GM21360 (cell line): ENCODE measurements around the gene LRRC74A.

Experiments used
- ATAC-seq: cut with Tn5 transposase; IDR thresholded peaks from one replicate; pipeline ENCODE4 v1.9.1; 2021; ENCODE audit warnings: mild to moderate bottlenecking, moderate library complexity; ENCODE audit not compliant: unreplicated experiment

The LRRC74A gene

GRCh38 chr14:76808990-76809389, 17.2 kb upstream of the LRRC74A start:
- ATAC-seq = no peak

- no peak for ATAC-seq
Observed at GRCh38 chr14:76810525-76810924, 15.7 kb upstream of the LRRC74A start.

- no peak for ATAC-seq
Observed at GRCh38 chr14:76810953-76811400, 15.2 kb upstream of the LRRC74A start.

- ATAC-seq = no peak
Observed at GRCh38 chr14:76811561-76811960, 14.6 kb upstream of the LRRC74A start.

GRCh38 chr14:76812093-76812421, 14.2 kb upstream of the LRRC74A start:
- no peak for ATAC-seq

- ATAC-seq = peak; percentile 75
Observed at GRCh38 chr14:76812422-76813383, 13.5 kb upstream of the LRRC74A start, which contains the start of gene ANGEL1. TSS of gene ANGEL1 (minus strand) at chr14:76812882. CDS start at chr14:76812827, 55 bp downstream.

GRCh38 chr14:76814726-76815645, 11.2 kb upstream of the LRRC74A start:
- no peak for ATAC-seq

- no peak for ATAC-seq
Observed at GRCh38 chr14:76820700-76821099, 5.5 kb upstream of the LRRC74A start.

- no peak for ATAC-seq
Observed at GRCh38 chr14:76827696-76828296, 1.6 kb downstream of the LRRC74A start.

- ATAC-seq = no peak
Observed at GRCh38 chr14:76828339-76829012, 2.3 kb downstream of the LRRC74A start.

- no peak for ATAC-seq
Observed at GRCh38 chr14:76829013-76829365, 2.8 kb downstream of the LRRC74A start.

- no peak for ATAC-seq
Observed at GRCh38 chr14:76829650-76830421, 3.6 kb downstream of the LRRC74A start.

- no peak for ATAC-seq
Observed at GRCh38 chr14:76830556-76830955, 4.3 kb downstream of the LRRC74A start.

- no peak for ATAC-seq
Observed at GRCh38 chr14:76832503-76832988, 6.3 kb downstream of the LRRC74A start.

- ATAC-seq = no peak
Observed at GRCh38 chr14:76833011-76833410, 6.8 kb downstream of the LRRC74A start.

GRCh38 chr14:76834241-76834661, 8.0 kb downstream of the LRRC74A start:
- ATAC-seq = no peak

GRCh38 chr14:76836029-76836630, 9.9 kb downstream of the LRRC74A start:
- no peak for ATAC-seq

GRCh38 chr14:76837524-76837923, 11.3 kb downstream of the LRRC74A start:
- ATAC-seq = no peak

- ATAC-seq = no peak
Observed at GRCh38 chr14:76842414-76842813, 16.2 kb downstream of the LRRC74A start.
